ENCODE measurements around the gene TRAK1. TPM values are rescaled to one million over a fixed set of nuclear protein-coding genes. Genes with fewer than 3 reads are reported as not detected.

The TRAK1 gene
- total RNA-seq, 1 experiment from 2014 or later = 41.0 TPM

DNA sequence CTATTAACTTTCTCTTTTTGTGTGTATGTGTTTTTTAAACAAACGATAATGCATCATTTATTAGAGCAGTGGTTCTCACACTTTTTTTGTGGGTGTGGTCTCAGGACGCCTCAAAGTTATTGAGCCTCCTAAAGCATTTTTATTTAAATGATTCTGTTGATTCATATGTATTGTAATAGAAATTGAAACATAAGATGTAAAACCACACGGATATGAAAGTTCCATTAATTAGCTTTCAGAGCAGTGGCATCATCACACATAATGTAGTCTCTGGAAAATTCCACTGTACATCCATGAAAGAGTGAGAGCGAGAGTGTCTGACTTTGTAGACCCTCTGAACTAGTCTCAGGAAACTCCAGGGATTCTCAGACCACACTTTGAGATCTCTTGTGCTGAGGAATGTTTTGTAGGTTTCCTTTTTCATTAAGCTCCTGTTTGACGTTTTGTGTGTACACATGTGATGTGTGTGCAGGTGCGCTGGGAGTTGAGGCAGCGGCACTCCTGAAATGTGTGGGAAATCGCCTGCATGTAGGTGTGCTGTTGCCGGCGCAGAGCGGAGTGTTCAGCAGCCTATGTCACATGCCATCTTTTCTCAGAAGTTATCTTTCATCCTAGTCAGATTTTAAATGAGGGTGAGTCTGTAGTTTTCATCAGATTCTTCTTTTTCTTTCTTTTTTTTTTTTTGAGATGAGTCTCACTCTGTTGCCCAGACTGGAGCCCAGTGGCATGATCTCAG lies 5.3 kb upstream of the TRAK1 start:
- ATAC-seq (no peak), DNase-seq (ENCODE audit: low spot score) (no peak)
- TF ChIP-seq ZNF416 (CRISPR knock-in tag; IDR thresholded peaks at IDR 0.05) = no peak
- TF ChIP-seq JUN (CRISPR knock-in tag; IDR thresholded peaks at IDR 0.05) = no peak
- TF ChIP-seq, protein P1, sequence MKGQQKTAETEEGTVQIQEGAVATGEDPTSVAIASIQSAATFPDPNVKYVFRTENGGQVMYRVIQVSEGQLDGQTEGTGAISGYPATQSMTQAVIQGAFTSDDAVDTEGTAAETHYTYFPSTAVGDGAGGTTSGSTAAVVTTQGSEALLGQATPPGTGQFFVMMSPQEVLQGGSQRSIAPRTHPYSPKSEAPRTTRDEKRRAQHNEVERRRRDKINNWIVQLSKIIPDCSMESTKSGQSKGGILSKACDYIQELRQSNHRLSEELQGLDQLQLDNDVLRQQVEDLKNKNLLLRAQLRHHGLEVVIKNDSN (CRISPR knock-in tag; IDR thresholded peaks at IDR 0.05) = no peak
- TF ChIP-seq, protein P2, sequence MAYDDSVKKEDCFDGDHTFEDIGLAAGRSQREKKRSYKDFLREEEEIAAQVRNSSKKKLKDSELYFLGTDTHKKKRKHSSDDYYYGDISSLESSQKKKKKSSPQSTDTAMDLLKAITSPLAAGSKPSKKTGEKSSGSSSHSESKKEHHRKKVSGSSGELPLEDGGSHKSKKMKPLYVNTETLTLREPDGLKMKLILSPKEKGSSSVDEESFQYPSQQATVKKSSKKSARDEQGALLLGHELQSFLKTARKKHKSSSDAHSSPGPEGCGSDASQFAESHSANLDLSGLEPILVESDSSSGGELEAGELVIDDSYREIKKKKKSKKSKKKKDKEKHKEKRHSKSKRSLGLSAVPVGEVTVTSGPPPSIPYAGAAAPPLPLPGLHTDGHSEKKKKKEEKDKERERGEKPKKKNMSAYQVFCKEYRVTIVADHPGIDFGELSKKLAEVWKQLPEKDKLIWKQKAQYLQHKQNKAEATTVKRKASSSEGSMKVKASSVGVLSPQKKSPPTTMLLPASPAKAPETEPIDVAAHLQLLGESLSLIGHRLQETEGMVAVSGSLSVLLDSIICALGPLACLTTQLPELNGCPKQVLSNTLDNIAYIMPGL (CRISPR knock-in tag; IDR thresholded peaks at IDR 0.05) = no peak
- TF ChIP-seq, protein P3, sequence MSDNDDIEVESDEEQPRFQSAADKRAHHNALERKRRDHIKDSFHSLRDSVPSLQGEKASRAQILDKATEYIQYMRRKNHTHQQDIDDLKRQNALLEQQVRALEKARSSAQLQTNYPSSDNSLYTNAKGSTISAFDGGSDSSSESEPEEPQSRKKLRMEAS (CRISPR knock-in tag; IDR thresholded peaks at IDR 0.05) = no peak
- Mint-ChIP-seq H3K4me3 (no peak overlapping the region), H3K36me3 (peaks cover 5% of the 10 kb centered on the region), H3K27ac (peak overlapping the region; percentile 62), H3K9me3 (no peaks in the 10 kb centered on the region), H3K4me1 (peaks cover 9% of the 10 kb centered on the region), H3K27me3 (ENCODE audit: low read depth) (no peaks in the 10 kb centered on the region)
- ChIA-PET POLR2A (no interaction called here), CTCF (interaction anchor here (2.3 kb wide), 1 partner anchor 88 kb away, joined by 6 read pairs; no protein-coding TSS in a partner anchor)

DNA sequence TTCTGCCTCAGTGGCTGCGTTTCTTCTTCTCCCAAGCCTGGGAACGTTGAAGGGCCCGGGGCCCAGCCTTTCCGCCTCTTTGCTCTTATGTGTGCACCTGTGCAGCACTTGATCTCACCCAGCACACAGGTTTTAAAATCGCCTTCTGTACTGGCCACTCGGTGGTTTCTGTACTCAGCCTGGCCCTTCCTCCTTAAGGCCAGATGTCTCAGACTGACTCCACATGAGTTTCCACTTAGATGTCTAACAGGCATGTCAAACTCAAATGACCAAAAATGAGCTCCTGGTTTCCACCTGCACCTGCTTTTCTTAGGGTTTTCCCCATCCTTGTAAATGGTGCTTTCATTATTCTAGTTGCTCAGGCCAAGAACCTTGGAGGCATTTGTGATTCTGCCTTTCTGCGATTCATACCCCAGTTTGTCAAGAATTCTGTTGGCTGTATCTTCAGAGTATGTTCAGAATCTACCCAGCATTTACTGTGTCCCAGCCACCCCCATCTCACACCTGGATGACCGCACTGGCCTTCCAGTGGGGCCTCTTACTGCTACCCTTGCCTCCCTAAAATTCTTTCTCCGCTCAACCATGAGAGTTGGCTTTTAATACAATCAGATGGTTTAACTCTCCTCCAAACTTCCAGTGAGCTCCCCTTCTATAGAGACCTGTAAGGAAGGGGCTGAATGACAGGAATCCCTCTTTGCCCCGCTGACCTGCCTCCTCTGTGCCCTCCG lies 2.2 kb upstream of the TRAK1 start:
- H3K9me3 Mint-ChIP-seq = peaks cover 11% of the 10 kb centered on the region
- CTCF ChIA-PET = interaction anchor here (1.0 kb wide), 1 partner anchor 11 kb away, joined by 3 read pairs; no protein-coding TSS in a partner anchor
- POLR2A ChIA-PET = no interaction called here
- H3K27ac Mint-ChIP-seq = no peak overlapping the region
- no peak for ATAC-seq
- H3K4me1 Mint-ChIP-seq = peaks cover 33% of the 10 kb centered on the region
- no peak overlapping the region for H3K4me3 Mint-ChIP-seq
- H3K27me3 Mint-ChIP-seq (ENCODE audit: low read depth) = no peaks in the 10 kb centered on the region
- DNase-seq (ENCODE audit: low spot score) = no peak
- H3K36me3 Mint-ChIP-seq = peaks cover 20% of the 10 kb centered on the region
- TF ChIP-seq, protein P2 (CRISPR knock-in tag; IDR thresholded peaks at IDR 0.05) = no peak
- no peak for TF ChIP-seq ETV6 (CRISPR knock-in tag; IDR thresholded peaks at IDR 0.05)
- TF ChIP-seq, protein P4, sequence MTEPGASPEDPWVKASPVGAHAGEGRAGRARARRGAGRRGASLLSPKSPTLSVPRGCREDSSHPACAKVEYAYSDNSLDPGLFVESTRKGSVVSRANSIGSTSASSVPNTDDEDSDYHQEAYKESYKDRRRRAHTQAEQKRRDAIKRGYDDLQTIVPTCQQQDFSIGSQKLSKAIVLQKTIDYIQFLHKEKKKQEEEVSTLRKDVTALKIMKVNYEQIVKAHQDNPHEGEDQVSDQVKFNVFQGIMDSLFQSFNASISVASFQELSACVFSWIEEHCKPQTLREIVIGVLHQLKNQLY (CRISPR knock-in tag; IDR thresholded peaks at IDR 0.05) = no peak
- TF ChIP-seq, protein P5, sequence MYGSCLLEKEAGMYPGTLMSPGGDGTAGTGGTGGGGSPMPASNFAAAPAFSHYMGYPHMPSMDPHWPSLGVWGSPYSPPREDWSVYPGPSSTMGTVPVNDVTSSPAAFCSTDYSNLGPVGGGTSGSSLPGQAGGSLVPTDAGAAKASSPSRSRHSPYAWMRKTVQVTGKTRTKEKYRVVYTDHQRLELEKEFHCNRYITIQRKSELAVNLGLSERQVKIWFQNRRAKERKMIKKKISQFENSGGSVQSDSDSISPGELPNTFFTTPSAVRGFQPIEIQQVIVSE (CRISPR knock-in tag; IDR thresholded peaks at IDR 0.05; ENCODE audit: borderline replicate concordance) = no peak
- TF ChIP-seq EMX1 (CRISPR knock-in tag; IDR thresholded peaks at IDR 0.05) = no peak
- TF ChIP-seq, protein P6, sequence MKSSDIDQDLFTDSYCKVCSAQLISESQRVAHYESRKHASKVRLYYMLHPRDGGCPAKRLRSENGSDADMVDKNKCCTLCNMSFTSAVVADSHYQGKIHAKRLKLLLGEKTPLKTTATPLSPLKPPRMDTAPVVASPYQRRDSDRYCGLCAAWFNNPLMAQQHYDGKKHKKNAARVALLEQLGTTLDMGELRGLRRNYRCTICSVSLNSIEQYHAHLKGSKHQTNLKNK (CRISPR knock-in tag; IDR thresholded peaks at IDR 0.05) = no peak
- TF ChIP-seq, protein P7, sequence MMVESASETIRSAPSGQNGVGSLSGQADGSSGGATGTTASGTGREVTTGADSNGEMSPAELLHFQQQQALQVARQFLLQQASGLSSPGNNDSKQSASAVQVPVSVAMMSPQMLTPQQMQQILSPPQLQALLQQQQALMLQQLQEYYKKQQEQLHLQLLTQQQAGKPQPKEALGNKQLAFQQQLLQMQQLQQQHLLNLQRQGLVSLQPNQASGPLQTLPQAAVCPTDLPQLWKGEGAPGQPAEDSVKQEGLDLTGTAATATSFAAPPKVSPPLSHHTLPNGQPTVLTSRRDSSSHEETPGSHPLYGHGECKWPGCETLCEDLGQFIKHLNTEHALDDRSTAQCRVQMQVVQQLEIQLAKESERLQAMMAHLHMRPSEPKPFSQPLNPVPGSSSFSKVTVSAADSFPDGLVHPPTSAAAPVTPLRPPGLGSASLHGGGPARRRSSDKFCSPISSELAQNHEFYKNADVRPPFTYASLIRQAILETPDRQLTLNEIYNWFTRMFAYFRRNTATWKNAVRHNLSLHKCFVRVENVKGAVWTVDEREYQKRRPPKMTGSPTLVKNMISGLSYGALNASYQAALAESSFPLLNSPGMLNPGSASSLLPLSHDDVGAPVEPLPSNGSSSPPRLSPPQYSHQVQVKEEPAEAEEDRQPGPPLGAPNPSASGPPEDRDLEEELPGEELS (CRISPR knock-in tag; IDR thresholded peaks at IDR 0.05) = no peak
- TF ChIP-seq PRRX2 (CRISPR knock-in tag; IDR thresholded peaks at IDR 0.05) = no peak
- no peak for TF ChIP-seq ZNF396 (CRISPR knock-in tag; IDR thresholded peaks at IDR 0.05; ENCODE audit: borderline replicate concordance)
- TF ChIP-seq MXD4 (CRISPR knock-in tag; IDR thresholded peaks at IDR 0.05; ENCODE audit: borderline replicate concordance) = no peak
- TF ChIP-seq SMAD4 (CRISPR knock-in tag; IDR thresholded peaks at IDR 0.05) = no peak
- TF ChIP-seq, protein P8, sequence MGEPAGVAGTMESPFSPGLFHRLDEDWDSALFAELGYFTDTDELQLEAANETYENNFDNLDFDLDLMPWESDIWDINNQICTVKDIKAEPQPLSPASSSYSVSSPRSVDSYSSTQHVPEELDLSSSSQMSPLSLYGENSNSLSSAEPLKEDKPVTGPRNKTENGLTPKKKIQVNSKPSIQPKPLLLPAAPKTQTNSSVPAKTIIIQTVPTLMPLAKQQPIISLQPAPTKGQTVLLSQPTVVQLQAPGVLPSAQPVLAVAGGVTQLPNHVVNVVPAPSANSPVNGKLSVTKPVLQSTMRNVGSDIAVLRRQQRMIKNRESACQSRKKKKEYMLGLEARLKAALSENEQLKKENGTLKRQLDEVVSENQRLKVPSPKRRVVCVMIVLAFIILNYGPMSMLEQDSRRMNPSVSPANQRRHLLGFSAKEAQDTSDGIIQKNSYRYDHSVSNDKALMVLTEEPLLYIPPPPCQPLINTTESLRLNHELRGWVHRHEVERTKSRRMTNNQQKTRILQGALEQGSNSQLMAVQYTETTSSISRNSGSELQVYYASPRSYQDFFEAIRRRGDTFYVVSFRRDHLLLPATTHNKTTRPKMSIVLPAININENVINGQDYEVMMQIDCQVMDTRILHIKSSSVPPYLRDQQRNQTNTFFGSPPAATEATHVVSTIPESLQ (CRISPR knock-in tag; IDR thresholded peaks at IDR 0.05) = no peak
- no peak for TF ChIP-seq NFATC4 (CRISPR knock-in tag; IDR thresholded peaks at IDR 0.05)
- TF ChIP-seq, protein P9, sequence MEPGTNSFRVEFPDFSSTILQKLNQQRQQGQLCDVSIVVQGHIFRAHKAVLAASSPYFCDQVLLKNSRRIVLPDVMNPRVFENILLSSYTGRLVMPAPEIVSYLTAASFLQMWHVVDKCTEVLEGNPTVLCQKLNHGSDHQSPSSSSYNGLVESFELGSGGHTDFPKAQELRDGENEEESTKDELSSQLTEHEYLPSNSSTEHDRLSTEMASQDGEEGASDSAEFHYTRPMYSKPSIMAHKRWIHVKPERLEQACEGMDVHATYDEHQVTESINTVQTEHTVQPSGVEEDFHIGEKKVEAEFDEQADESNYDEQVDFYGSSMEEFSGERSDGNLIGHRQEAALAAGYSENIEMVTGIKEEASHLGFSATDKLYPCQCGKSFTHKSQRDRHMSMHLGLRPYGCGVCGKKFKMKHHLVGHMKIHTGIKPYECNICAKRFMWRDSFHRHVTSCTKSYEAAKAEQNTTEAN (CRISPR knock-in tag; IDR thresholded peaks at IDR 0.05) = no peak
- no peak for TF ChIP-seq NR3C1 (CRISPR knock-in tag; conservative IDR thresholded peaks at IDR 0.05; ENCODE audit: low read depth)
